Measurements from ENCODE around the gene DIAPH2.

The DIAPH2 gene

DNA sequence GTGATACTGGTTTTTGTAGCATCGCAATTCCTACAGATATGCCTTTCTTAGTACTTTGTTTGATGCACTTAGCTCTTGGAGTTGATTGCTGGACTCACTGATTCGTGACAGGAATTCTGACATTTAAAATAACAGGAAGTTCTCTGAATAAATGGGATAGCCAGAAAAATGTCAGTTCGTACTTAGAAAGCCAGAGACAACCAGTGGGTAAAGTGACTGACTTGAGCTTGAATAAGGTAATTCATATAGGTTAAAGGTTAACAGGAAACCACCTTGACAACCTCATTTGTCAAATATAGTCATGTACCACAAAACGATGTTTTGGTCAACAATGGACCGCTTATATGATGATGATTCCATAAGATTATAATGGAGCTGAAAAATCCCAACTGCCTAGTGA, 380.4 kb downstream of the DIAPH2 start:
- DNase-seq, result no peak

DNA sequence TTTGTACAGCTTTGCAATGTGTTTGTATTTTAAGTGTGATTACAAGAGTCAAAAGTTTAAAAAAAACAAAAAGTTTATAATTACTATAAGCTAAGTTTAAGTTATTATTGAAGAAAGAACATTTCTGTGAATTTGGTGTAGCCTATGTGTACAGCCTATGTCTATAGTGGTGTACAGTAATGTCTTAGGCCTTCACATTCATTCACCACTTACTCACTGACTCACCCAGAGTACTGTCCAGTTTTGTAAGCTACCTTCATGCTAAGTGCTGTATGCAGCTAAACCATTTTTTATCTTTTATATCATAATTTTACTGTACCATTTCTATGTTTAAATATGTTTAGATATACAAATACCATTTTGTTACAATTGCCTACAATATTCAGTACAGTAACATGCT, 381.3 kb downstream of the DIAPH2 start:
- no peak for DNase-seq

DNA sequence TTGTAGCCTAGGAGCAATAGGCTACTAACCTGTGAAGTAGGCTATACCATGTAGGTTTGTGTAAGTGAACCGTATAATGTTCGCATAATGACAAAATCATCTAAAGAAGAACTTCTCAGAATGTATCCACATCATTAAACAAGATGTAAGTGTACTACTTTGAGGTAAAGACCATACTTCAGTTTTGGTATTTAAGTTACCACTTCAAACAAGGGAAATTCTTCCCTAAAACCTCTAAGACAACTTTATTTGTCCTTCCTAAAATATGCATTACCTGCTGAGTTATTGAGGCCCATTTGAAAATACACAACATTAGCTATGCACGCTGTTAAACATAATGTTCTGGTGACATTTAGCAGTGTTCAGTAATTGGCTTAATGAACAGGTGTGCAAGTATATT, 381.7 kb downstream of the DIAPH2 start:
- no peak for DNase-seq

DNA sequence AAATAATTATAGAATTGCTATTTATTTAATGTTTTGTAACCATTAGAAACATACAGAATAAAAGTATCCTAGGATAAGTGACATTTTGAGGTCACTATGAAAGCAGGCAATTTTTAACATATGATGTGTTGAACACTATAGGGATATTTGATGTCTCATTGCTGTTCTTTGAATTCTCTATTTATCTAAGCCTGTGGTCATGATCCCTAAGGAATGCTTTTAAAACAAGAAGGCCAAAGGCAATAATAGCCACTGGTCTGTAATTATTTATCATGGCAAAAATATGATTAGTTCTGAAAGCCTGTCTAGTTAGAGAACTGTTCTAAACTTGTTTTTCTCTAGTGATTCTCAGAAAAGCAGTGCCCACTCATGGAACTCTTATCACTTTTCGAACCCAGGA, 385.7 kb downstream of the DIAPH2 start:
- DNase-seq, result no peak

DNA sequence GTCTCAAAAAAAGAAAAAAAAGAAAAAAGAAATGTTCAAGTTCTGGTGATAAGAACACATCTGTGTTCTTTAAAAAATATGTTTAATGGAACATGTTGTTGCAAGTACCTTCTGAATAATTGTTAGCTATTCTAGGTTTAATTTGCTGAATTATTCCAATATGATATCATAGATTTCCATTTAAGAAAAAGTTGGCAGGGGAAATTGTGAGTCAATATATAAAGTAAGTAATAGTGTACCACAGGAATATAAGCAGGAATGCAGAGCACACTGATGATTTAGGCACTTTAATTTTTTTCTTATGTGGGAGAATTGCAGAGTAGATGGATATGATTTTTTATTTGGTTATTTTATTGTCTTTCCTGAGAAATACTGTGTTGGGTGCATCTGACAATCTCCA, 389.8 kb downstream of the DIAPH2 start:
- no peak for DNase-seq

DNA sequence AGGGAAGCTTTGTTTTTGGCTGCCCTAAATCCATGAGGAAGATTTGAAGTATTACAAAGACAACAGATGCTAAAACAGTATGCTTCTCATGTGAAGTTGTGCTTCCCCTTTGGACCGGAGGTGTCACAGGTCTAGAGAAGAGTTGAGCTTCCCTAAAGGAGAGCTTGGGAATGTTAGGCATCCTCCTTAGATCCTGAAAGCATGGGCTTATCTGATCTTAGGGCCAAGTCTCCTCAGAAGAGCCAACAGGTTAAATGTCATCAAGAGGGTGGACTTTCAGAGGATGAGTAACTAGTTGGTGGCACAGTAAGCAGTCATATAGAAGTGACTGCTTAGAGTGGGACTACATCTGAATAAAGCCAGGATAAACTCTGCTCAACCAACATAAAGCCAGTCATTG, 404.5 kb downstream of the DIAPH2 start:
- DNase-seq, result no peak

DNA sequence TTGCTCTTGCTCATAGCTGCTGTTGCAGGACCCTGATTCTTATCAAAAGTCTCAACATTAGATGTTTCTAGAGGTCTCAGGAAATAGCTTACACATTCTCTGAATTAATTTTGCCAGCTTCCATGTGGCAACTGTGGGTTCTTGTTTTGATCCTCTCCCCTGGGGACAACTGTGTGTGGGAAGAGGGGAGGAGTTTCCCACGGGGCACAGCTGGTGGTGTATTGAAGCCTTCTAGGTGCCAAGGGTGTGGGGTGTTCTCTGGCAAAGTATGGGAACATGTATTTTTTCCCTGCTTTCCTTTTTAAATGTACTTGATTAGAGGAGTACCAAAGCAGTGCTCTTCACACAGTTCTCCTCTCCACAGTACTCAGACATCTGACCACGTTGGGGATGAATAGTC, 411.7 kb downstream of the DIAPH2 start:
- no peak for DNase-seq

DNA sequence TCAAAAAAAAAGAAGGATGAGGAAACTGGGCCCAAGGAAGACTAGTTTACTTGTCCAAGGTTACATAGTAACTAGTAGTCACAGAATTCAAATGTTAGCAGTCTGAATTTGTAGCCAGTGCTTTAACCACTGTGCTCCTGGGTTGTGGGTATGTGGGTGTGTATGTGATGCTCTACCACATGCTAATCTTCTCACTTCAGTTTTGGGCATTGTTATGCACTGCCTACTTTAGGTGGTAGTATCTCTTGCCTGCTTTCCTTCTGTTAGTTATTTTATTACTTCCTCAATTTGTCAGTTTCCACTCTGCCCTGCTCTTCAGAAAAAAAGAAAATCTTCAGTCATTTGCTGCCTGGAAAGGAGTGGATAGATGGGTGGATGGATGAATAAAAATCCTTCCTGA, 418.3 kb downstream of the DIAPH2 start:
- DNase-seq, result no peak

DNA sequence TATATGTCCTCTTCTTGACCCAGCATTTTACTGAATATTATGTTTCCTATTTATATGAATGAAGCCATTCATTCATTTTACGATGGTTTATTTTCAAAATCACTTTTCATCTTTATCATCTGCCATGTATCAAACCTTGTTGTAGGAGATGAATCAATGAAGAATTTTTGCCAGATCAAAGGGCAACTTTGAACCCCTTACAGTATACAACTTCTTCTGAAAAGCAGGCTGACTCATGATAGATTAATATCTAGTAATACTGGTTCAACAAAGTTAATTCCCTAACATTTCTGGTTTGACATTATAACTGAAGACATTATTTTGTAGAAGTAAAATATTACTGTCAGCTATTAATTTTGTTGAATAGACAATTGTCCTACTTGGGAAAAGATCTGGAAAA, 425.1 kb downstream of the DIAPH2 start:
- no peak for DNase-seq

DNA sequence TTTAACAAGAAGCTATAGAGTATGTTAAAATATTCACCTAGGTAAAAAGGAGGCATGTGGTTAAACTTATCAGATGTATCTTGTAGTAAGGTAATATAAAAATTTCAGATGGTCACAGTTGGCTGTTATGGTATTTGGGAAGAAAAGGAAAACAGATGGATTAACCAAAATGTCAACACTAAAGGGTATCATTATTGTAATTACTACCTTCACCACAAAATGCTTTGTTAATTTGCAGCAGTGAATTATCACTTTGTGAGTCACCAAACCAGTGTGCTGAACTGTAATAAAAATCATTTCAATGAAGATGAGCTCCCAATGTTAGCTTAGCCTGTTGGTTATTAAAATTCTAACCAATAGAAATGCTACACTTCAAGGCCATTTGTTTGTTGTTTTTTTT, 432.9 kb downstream of the DIAPH2 start:
- no peak for DNase-seq

DNA sequence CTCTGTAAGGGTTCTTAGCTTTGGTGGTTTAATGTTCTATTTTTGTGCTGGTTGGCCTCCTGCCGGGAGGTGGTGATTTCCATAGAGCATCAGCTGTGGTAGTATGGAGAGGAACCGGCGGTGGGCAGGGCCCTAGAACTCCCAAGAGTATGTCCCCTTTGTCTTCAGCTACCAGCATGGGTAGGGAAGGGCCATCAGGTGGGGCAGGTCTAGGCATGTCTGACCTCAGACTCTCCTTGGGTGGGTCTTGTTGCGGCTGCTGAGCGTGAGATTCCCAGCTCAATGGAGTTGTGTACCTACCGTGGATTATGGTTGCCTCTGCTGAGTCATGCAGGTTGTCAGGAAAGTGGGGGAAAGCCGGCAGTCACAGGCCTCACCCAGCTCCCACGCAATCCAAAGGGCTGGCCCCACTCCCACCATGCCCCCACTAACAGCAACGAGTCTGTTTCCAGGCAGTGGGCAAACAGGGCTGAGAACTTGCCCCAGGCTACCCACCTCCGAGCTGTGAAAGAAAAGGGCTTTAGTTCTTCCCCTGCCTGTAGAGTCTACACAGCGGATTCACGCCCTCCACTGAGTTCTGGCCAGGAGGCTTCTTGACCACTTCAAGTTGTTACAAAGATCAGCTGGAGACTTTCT, 434.9 kb downstream of the DIAPH2 start:
- no peak for DNase-seq

DNA sequence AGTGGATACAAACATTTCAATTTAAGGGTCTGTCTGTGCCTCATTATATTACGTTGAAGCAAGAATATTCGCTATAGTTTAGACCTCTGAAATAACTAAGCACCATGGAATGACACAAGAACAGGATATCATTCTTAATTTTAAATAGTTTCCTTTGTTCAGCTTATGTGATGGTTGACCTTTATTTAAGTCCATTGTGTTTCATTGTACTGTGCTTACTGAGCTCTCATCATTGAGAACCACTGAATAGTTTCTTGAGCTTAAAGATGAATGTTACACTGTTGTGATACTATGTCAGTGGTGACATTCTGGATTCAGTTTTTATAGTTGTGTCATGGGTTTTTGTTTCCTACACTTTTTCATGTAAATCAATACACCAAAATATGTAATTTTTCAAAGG, 438.4 kb downstream of the DIAPH2 start:
- DNase-seq, result no peak

DNA sequence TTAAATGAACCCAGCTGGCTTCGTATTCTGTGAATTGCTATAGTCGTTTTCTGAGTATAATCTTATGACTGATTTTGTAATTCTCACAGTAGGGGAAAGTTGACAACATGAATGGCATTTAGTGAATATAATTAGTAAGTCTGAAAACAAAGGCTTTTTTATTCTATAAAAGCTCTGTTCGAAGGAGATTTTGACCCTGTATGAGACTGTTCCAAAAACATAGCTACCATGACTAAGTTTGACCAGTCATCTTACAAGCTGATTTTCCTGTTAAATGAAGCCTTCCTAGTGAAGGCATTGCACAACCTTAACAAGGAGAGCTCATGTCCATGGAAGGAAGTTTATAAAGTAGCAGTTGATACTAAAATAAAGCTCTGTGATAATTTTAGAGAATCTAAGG, 441.4 kb downstream of the DIAPH2 start:
- no peak for DNase-seq

DNA sequence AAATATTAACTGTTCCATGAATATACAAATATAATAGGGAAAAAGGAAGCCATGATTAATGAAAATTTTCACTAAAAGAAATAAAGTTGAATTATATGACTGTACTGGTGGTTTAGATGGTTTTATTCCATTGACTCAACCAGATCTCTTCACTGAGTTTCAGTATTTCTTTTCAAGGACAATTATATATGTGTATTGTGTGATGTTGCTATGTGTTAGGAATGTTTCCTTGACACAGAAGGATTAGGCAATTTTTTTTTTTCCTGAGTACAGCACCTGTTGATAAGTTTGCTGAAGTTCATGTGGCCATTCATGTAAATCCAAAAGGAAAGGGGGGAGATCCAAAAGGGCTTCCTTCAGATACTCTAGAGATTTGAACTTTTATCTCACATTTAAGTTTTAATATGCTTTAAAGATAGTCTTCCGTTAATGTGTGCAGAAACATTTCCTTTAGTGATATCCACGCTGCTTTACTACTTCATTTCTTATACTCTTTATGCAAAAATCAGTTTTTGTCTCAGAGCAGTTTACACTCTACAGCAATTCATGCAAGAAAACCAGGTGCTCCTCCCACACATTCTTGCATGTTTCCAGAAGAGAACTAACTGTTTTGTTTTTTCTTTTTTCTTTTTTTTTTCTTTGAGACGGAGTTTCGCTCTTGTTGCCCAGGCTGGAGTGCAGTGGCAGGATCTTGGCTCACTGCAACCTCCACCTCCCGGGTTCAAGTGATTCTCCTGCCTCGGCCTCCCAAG, 448.2 kb downstream of the DIAPH2 start:
- no peak for DNase-seq

DNA sequence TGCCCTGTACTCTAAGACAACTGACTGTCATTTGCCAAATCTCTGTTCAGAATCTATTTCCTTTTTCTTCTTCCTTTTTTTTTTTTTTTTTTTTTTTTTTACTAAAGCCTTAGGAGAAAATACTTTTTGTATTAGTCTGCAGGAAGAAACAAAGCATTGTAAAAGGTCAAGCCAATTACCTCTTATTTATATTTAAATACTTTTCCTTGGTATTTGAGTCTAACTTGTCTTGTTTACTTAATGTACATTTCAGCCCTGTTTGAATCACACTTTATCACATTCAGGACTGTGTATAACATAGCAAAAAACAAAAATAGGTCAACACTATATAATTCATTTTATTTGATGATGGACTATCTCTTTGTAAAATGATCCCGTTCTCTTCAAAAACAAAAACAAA, 461.3 kb downstream of the DIAPH2 start:
- DNase-seq, result no peak

DNA sequence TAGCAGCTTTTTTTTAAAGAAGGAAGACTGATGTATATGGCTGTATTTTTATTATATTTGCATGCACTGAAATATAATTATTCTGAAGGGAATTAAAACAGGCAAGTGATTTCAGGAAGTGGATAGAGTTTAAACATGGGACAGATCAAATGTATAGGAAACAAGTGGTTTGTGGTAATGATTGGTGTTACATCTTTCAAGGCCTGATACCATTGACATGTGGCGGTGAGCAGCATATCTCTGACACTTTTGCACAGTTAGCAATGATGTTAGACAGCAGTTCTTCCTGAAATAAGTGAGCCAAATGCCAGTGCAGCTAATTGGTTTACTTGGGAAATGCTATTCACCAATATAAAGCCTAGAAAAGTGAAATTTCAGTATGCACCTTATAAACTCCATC, 471.2 kb downstream of the DIAPH2 start:
- no peak for DNase-seq

DNA sequence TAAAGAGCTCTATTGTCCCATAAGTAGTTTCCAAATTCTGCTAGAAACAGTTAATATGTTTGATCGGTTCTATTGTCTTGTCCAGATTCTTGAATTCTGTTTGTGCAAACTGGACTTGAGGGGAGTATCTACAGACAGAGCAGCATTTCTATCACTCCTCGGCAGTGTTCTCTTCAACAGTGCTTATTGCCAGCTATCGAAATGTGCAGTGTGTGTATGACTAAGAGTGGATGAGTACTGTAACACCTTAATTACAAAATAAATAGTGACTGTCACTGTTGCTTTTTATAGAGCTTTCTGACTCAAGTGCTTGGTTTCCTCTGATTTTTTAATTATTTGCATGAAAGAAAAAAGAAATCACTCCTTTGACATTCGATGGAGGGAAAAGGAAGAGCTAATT, 473.6 kb downstream of the DIAPH2 start:
- DNase-seq, result no peak

DNA sequence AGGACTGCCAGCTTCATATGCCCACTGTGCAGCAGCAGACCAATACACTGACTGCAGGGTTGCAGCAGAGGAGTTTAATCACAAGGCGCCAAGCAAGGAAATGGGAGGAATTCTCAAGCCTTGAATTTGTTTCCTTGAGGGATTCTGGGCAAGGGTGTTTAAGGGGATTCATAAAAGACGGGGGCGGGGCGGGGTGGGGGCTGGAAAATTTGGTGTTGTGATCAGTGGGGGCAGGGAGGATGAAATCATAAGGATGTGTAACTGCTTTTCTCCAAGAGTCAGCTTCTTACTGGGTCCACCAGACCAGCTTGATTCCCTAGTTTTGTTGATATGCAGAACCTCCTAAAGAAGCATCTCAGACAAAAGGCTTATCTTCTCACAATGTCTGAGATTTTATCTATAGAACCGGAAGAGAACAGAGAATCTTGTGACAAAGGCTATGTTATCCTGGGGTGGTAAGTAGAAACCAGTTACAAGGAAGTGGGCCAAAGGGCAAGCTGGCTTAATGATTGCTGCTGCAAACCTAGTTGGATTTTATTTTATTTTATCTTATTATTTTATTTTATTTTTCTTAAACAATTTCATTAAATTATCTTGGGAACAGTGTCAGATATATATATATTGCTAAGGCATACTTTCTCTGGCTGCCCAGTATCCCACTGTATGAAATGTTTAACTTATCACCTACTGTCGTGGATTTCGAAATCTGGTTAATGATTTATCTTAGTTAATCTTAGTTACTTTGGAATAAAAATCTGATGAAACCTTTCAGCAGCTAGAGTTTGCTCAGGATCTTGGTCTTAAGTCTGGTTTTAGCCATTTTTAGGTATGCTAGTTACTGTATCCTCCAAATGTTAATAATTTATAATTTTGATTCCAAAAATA, 475.5 kb downstream of the DIAPH2 start:
- DNase-seq, result no peak

DNA sequence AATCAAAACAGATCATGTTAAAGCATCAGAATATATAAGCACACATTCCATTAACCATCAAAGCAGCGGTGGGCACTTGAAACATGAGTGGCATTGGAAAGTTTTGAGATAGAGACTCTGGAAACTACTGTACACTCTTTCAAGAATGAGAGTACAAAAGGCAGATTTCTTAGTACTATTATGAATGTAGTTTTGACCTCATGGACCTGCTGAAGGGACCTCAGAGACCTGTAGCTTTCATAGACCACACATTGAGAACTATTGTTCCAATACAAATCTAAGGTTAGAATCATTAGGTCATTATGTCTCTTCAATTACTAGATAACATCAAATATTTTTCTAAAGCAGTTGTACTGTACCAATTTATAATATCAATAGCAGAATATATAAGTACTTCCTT, 482.7 kb downstream of the DIAPH2 start:
- DNase-seq, result no peak

DNA sequence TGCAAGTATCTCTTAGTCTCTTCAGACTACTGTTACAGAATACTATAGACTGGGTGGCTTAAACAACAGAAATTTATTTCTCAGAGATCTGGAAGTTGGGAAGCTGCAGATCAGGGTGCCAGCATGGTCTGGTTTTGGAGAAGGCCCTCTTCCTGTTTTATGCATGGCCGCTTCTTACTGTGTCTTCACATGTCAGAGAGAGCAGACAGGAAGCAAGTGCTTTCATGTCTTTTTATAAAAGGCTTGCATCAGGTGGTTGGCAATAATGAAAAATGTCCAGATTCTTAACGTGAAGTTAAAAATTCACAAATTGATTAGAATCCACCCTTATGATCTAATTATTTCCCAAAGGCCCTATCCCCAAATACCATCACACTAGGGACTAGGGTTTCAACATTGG, 484.0 kb downstream of the DIAPH2 start:
- DNase-seq, result no peak

DNA sequence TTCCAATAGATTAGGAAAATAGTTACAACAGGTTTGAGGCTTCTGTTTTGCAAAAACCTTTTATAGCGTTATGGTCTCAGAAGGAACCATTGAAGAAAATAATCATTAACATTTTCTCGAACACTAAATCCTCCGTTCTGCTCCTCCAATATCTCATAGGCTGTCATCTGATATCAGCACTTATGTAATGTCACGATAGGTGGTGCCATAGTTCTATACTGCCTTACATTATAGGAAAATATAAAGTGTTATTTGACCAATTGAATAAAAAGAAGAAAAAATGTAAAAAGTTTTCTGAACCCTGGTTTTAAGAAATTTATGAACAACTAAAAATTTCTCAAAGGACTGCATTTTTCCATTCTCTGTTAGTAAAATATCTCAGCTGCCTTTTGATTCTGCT, 490.5 kb downstream of the DIAPH2 start:
- no peak for DNase-seq

DNA sequence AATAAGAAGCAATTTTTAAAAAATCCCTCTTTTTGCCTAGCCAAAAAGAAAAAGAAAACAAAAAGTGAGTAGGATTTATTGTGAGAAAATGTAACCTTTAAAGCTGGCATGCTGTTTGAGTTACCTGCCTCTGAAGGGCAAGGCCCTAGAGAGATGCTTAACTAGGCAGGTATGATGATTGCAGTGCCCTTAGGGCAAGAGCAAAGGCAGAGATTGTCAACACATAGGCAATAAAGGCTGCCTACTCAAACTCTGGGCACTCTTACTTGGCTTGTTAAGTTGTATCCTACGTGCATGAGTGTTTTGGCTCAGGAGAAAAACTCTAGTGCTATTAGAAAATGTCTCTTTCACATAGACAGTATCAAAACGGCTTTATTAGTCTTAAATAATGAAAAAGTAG, 505.0 kb downstream of the DIAPH2 start:
- DNase-seq, result no peak

DNA sequence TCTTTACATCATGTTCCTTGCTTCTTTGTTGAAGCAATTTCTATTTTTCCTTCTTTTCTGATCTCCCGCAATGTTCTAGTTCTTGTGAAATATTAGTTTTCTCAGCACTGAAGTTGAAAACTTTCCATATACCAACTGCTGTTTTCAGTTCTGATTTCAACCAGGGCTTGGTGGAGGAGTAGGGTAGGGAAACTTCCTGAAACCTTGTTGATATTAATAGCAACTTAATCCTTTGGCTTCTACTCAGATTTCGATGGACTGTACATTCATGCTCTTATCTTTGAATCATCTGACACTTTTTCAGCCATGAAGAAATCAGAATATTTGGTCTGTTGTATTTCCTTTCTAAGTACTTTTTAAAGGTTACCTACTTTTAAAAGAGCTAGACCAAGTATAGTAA, 514.9 kb downstream of the DIAPH2 start:
- no peak for DNase-seq

DNA sequence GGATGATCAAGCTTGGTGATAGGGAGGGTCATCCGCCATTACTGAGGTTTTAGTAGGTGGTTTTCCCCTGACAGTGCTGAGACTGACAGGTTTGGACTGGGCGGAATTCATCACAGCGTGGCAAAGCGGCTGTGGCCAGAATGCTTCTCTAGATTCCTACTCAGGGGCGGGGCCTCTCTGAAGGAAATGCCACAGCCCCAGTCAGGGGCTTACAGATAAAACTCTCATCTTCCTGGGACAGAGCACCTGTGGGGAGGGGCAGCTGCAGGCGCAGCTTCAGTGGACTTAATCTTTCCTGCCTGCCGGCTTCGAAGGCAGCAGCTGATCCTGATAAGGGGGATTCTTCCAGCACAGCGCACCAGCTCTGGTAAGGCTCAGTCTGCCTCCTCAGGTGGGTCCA, 515.8 kb downstream of the DIAPH2 start:
- no peak for DNase-seq
